GM18519 (cell line): ENCODE measurements around the gene RRM2.

Experiments used
- ATAC-seq: cut with Tn5 transposase; IDR thresholded peaks from one replicate; pipeline ENCODE4 v1.9.1; 2021; ENCODE audit warnings: mild to moderate bottlenecking, moderate library complexity; ENCODE audit not compliant: unreplicated experiment, low FRiP score

RRM2 gene

DNA sequence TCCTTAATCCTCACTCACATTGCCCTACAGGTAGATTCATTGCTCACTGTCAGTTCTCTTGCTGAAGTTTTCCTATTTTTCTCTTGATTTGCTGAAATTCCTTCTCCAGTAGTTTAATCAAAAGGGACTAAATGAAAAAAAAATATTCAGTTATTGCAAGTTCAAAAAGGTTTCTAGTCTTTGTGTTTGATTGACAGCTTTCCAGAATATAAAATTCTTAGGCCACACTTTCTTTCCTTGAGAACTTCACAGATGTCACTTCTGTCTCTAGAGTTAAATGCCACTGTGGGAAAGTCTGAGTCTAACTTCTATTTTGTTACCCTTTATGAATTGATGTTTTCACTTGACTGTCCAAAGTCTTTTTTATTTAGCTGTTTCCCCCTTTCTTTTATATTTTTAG is 25.7 kb downstream of the RRM2 start:
- ATAC-seq = no peak

DNA sequence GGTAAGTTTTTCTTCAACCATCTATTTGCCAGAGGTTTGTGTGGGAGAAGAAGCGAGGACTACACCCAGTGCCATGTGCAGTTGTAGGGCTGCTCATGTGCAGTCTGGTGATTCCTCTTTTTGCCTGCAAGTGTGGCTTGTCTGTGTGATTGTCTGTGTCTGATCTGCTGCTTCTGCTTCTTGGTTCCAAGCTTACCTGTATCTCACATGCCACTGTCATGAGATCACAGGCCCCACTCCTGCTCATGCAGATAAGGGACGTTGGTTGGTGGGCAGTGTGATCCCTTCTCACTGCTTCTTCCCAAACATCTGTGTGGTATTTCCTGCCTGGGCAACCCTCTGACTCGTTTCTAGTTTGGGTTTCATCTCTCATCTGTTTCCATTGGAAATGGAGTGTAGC is 27.1 kb downstream of the RRM2 start:
- no peak for ATAC-seq

DNA sequence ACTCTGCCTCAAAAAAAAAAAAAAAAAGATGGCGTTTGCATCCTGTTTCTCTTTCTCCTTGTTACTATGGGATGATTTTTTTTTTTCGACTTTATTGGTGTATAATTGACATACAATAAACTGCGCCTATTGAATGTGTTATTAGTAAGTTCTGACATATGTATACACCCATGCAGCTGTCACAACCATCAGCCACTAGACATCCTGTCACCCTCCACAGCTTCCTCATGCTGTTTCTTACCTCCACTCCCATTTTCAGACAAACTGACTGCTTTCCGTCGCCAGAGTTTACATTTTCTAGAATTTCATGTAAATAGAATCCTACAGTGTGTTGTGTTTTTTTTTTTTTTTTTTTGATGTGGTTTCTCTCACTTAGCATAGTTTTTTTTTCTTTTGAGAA is 27.9 kb downstream of the RRM2 start:
- ATAC-seq = no peak

DNA sequence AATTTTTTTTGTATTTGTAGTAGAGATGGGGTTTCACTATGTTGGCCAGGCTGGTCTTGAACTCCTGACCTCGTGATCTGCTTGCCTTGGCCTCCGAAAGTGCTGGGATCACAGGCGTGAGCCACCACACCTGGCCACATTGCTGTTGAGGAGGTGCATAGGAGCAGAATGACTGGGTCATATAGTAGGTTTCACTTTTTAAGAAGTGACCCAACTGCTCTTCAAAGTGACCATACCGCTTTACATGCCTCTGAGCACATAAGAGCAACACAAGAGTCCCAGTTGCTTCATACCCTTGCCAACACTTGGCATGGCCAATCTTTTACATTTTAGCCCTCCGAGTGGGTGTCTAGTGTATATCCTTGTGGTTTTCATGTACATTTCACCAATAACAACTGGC is 28.9 kb downstream of the RRM2 start:
- ATAC-seq = no peak

DNA sequence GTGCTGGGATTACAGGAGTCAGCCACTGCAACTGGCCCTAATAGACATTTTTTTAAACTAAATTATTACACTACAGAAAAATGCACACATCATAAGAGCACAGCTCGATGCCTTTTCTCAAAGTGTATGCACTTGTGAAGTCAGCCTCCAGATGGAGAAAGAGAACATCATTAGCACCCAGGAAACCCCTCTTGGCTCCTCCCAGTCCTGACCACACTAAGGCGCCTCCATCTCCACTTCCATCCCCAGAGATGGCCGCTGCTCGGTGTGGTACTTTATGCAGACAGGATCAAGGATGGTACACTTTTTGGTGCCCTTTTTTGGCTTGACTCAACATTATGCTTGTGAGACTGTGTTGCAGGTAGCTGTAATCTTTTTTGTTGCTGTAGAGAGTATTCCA is 34.8 kb downstream of the RRM2 start:
- ATAC-seq = no peak

DNA sequence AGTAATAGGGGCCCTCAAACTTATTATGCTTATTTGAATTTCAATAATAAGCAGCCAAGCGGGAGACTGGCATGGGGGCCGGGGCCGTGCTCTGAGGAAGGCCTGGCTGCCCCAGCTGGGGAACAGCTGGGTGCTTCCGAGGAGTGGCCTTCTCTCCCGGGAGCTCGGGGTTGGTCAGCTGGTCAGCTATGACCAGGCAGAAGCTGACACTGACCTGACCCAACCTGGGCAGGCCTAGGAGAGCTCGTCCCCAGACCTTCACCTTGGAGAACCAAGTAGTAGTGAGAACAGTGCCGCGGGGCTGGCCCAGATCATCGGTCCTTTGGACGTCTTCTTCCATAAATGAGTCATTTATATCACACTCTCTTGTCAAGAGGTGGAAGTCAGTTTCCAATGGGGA is 36.1 kb downstream of the RRM2 start:
- ATAC-seq = no peak

DNA sequence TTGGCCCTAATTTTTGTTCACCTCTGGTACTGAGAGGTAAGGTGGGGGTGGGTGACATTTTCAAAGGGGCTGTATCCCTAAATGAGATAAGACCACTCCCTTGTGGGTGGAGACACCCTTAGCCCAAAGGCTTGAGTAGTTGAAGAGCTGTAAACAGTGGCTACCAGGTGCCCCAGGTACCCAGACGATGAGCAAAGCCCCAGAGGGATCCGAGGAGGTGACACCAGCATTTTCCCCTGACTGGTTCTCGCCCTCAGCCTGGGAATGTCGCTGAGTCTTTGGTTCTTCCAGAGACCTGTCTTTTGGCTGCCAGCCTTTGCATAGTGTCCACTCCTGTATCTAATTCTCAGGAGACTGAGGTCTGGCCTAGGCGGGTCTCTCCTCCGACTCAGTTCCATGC is 36.5 kb downstream of the RRM2 start:
- ATAC-seq = no peak

DNA sequence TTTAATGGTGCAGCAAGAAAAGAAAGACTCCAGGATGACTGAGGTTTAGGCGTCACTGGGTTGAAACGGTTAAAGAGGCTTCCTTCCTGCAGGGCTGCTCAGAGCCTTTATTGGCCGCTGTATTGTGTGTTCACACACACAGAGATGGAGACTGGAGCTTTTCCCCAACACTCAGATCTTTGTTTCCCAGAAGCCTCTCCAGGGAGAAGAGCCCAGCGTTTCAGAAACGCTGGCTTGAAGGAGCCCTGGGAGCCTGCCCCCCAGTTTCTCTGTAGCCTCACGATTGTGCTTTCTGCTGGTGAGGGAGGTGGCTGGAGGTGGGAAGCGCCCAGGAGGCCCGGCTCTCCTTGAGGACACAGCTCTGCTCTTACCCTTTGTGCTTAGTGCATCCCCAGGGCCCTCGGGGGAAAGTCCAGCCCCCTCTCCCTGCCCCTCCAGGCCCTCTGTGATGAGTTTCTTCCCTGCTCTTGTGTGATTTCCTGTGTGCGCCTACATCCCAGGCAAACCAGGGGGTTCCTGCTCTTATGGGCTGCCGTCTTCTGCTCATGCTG is 37.1 kb downstream of the RRM2 start:
- no peak for ATAC-seq

DNA sequence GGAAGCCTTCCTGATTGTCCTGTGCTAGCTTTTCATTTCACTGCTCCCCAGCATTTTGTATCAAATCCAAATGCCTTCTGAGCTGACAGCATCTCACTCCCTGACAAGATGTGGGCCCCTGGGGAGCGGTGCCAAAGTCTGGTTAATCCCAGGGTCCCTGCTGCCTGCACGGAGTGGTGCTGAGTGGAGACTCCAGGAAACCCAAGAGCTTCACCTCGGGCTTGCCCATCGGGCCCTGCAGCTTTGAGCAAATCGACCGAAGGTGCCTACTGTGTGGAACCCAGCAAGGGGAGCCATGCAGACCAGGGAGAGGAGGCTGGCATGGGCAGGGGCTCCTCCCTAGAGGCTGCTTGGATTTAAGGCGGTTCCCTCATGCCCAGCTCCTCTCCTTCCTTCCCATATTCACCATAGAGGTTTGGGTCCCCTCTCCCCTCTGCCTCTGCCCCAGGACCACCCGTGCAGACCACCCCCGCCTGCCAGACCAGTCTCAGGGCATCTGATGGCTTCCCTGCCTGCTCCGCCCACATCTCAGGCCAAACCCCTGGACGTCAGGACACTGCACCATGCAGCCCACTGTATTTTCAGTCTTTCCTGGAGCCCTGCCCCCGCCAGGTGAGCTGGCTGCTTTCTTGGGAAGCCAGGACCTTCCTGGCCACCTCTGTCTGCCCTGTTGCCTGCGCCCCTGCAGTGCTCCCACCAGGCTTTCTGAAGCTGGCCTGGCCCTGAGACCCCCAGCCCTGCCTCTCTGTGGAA is 37.8 kb downstream of the RRM2 start:
- no peak for ATAC-seq

DNA sequence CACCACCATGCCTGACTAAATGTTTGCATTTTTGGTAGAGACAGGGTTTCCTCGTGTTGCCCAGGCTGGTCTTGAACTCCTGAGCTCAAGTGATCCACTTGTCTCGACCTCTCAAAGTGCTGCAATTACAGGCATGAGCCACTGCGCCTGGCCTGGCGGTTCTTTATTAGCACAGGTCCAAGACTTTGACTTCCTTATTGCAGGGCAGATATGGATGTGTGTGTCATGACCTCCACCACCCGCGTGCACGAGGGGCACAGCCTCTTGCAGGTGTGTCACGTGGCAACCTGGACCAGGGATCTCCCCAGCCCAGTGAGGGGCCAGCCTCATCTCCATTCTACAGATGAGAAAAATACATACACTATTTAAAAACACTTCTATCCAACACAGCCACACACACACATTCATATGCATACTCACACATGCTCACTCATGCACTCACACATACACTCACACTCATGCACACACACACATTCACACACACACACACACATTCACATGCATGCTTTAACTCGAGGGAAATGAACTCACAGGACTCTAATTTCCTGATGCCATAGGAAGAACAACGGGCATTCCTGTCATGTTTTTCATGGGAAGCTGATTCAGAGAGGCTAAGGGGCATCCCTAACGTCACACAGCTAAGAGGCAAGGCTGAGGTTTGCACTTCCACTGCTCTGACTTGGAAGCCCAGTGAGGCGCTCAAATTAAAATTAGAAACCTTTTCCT is 38.8 kb downstream of the RRM2 start:
- no peak for ATAC-seq

DNA sequence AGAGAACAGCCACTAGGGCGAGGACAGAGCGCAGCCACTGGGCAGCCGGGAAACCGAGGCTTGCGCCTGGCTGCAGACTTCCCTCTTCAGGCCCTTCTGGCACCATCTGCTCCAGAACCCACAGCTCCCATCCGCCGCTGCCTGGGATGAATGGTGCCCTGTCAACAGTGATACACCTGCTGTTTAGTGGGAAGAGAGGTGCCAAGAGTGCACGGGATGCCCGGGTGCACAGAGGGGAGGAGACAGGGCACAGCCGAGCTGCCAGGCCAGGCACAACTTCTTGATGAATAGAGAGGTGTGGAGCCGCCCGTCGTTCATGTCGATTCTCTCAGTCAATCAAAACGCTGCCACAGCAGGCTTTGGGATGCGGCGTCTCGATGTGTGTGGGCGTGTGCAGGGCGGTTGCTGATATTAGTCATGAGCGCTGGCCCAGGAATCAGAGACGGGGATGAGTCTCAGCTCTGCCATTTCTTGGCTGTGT is 39.5 kb downstream of the RRM2 start:
- ATAC-seq = no peak

DNA sequence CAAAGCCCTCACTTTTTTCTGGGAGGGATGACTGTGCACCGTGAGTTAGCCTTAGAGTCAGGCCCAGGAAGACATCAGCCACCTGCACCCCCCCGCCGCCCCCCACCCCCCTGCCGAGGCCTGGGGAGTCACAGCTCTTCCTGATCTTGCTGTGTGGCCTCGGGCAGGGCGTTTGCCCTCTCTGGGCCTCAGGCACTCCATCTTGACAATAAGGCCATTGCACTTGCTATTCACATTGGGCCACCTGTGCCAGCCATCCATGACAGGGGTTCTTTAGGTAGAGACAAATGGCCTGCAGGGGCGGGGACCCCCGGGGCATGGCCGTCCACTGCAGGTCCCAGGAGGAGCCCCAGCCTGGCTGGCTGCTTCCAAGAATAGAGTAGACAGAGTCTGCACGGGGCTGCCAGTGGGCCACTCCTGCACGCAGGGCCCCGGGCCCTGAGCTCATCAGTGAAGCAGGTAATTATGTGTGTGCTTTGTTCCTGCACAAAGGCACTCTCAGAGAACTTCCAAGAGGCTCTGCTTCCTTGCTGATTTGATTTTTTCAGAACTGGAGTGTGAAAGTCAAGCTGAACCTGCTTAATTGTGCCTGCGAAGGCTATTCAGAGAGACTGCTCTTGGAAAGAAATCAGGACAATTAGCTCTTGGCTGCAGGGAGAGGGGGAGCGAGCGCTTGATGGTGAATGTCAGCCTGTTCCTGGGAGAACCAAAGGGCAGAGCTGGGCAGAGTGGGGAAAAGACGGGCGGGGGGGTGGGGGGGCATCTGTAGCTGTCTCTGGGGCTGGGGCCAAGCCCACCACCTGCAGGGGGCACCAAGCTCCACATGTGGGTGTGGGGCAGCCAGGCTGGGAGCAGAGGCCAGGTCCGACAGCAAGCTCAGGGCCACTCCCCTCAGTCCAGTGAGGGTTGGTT is 40.3 kb downstream of the RRM2 start:
- ATAC-seq = no peak

DNA sequence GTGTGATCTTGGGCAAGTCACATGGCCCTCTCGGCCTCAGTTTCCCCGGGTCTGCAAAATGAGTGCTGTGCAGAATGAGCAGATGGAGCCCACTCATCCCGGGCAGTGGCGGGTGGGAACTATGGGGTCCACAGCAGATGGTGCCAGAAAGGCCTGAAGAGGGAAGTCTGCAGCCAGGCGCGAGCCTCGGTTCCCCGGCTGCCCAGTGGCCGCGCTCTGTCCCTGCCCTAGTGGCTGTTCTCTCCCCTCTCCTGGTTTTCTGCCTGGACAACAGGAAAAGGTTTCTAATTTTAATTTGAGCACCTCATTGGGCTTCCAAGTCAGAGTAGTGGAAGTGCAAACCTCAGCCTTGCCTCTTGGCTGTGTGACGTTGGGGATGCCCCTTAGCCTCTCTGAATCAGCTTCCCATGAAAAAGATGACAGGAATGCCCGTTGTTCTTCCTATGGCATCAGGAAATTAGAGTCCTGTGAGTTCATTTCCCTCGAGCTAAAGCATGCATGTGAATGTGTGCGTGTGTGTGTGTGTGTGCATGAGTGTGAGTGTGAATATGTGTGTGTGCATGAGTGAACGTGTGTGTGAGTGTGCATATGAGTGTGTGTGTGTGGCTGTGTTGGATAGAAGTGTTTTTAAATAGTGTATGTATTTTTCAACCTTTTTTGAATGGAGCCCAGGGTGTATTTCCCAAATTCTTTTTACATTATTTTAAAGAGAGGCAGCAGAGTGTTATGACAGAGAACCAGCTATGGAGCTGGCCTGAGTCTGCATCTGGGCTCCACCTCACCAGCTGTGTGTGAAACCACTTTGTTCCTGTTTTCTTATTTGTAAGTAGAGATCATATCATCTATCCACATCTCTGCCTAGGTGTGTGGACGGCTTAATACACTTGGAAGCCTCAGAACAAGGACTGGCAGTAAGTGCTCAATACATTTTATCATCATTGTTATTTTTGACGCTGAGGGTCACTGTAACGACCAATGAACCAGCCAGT is 41.3 kb downstream of the RRM2 start:
- no peak for ATAC-seq

DNA sequence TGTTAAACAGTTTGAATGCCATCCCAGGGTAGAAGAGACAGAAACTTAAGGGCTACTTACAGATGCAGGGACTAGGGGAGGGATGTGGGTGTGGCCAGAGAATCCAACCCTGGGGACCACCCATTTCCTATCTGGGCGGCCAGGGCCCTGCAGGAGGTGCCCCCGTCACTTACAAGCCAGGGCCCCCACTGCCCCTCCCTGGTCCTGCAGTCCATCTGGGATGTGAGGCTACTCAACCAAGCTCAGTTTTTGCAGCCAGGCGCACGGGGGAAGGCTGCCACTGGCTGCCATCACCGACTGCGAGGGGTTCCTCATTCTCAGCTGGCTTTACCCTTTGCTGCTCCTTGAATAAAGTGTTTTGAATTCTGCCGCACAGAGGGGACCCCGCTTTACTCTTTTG is 42.1 kb downstream of the RRM2 start:
- ATAC-seq = no peak

DNA sequence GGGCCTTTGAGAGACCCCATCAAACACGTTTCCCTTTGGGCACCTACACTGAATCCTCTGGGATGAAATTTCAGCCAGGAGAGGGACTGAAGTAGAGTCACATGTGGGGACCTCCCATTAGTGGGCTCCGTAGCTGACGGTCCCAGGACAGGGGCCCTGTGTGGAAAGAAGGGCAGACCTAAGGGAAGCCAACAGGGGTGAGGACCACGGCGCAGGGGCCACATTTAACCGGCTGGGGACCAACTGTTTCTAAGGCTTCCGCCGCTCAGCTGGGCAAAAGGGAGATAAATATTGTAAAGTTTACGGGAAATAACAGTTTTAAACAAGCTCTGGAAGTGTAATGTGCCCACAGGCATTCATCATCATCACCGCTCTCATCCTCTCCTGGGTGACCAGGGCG is 42.7 kb downstream of the RRM2 start:
- no peak for ATAC-seq

DNA sequence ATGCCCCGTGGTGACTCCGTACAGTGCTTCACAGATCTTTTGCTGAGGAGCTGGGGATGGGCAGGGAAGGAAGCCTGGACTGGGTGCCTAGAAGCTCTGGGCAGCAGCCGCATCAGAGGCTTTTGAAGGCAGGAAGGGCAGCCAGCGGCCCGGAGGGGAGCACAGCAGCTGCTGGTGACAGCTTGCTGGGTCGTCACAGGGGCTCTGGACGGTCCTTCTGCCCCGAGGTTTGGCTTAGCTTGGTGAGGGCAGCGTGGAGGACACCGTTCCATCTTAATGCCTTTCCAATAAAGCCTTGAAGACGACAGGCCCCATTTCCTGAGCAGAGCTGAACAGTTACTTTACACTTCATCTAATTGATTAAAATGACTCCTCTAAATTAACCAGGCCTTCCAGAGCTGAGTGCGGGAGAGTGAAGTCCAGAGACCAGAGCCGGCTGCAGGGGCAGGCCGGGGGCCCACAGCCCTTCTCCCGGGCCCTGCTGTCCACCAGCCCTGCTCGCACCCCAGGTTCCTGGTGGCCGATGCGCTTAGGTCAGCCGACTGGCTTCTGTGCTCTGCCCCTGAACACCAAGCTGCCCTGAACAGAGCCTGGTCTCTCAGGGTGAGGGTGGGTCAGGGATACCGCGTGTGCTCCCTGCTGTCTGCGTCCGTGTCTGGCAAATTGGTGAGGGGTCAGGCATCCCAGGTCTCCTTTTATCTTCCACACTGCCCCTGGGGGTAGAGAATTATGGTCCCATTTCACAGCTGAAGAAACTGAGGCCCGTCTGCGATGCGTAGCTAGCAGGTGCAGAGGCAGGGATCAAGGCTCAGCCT is 43.5 kb downstream of the RRM2 start:
- no peak for ATAC-seq

DNA sequence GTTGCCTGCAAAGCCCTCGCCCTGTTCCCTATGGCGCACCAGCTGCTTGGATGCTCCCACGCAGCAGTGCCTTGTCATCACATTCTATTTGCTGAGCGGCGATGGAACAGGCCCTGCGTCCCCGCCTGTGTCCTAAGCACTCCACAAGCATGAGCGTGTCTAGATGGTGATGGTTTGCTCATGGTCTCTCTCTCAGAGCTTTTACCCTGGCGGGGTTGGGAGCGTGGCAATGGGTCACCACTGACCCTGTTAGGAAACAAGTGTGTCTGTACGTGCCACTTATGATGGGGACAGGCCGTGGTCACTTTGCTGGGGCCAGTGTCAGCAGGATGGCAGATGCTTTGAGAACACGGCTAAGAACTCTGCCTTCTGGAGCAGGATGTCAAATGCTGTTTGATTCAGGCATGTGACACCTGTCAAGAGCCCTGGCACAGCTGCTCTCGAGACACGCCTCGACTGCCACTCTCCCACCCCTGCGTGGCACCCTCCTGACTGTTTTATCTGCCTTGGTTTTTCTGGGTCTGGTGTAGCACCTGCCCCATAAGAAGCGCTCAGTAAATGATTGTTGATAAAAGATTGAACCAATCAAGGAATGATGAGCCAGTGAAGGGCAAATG is 44.2 kb downstream of the RRM2 start:
- no peak for ATAC-seq

DNA sequence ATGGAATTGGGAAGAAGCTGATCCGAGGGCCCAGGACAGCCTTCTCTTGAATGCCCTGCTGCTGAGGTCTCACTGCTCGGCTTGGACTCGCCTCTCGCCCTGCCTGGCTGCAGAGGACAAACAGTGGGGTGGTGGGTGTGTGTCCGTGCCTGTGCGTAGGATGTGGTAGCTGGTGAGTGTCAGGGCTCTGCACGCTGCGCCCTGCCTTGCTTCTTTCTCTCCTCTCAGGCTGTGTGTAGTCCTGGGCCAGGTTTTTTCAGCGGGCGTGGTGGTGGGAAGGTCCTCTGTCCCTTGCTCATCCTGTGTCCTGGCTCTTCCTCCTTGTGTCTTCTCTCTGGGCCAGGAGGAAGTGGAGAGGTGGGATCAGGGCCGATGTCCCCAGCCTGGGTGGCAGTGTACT is 44.8 kb downstream of the RRM2 start:
- ATAC-seq = no peak
